A549 (cell line): ENCODE results near the gene PGM1. TPM values are rescaled to one million over a fixed set of nuclear protein-coding genes. Genes with fewer than 3 reads are reported as not detected.

Experiments used
- ATAC-seq, 2 experiments: fragments of 200-7000 bp in 1 of 2; fragments of >200 bp in 1 of 2; cut with Nextera tagmentation in 1 of 2; cut with Tn5 transposase in 1 of 2; 3 replicates each; pipeline versions ENCODE4 v1.8.0 to v1.9.1; 2018 to 2020; ENCODE audit warnings: mild to moderate bottlenecking in 1 of 2, moderate library complexity in 1 of 2
- CTCF ChIA-PET: fragments of 300-600 bp; sonication (Branson Sonifier 250); formaldehyde crosslinking; extraction: SDS; loops from one replicate; lab custom pipeline; 2021; ENCODE audit warnings: antibody characterized with exemption, inconsistent platforms; lab: Yijun Ruan, JAX
- POLR2A ChIA-PET: fragments of 350-600 bp; formaldehyde crosslinking; extraction: SDS; loops from one replicate; lab custom pipeline; 2021; ENCODE audit warnings: antibody characterized with exemption, inconsistent platforms; lab: Yijun Ruan, JAX
- DNase-seq, 2 experiments: peaks; one replicate each; pipeline versions ENCODE4 v3.0.0 to v3.0.0-alpha.2; 2011 to 2016; ENCODE audit warnings: low read depth in 1 of 2, low spot score in 1 of 2
- FAIRE-seq: peaks from 2 replicates; lab custom pipeline; 2011; peaks lifted over from hg19 to GRCh38; lab: Jason Lieb, UNC
- H3K27ac ChIP-seq, 2 experiments: fragments of >200 bp; sonication (Bioruptor Twin); formaldehyde crosslinking; 3 replicates each; pipeline ENCODE4 v1.5.1; 2016 to 2017
- H3K4me1 ChIP-seq: fragments of >200 bp; sonication (Bioruptor Twin); formaldehyde crosslinking; 3 replicates; pipeline ENCODE4 v1.6.1; 2016
- H3K4me2 ChIP-seq: fragments of >200 bp; sonication (Bioruptor Twin); formaldehyde crosslinking; 3 replicates; pipeline ENCODE4 v1.6.1; 2016
- H3K4me3 ChIP-seq: fragments of >200 bp; sonication (Bioruptor Twin); formaldehyde crosslinking; 3 replicates; pipeline ENCODE4 v1.5.1; 2016
- H3K9me3 ChIP-seq: fragments of >200 bp; sonication (Bioruptor Twin); formaldehyde crosslinking; 3 replicates; pipeline ENCODE4 v1.6.1; 2016
- BHLHE40 ChIP-seq: IDR thresholded peaks from 2 replicates; pipeline ENCODE4 v1.6.1; 2012; ENCODE audit warnings: low read depth, low read length, inconsistent platforms
- CBX2 ChIP-seq: fragments of 200-600 bp; sonication (generic); IDR thresholded peaks from 2 replicates; pipeline ENCODE4 v1.6.1; 2016; ENCODE audit warnings: low read depth, mild to moderate bottlenecking, borderline replicate concordance
- CBX8 ChIP-seq: fragments of 200-600 bp; sonication (generic); IDR thresholded peaks from 2 replicates; pipeline ENCODE4 v1.6.1; 2016
- HDAC2 ChIP-seq: fragments of 200-600 bp; sonication (generic); IDR thresholded peaks from 2 replicates; pipeline ENCODE4 v1.6.1; 2016
- HEYL ChIP-seq: fragments of 250-450 bp; sonication (Bioruptor Pico); IDR thresholded peaks from 2 replicates; pipeline ENCODE4 v1.8.0; 2021; ENCODE audit warnings: mild to moderate bottlenecking, moderate library complexity
- HOXA7 ChIP-seq: fragments of 250-450 bp; sonication (Bioruptor Pico); IDR thresholded peaks from 2 replicates; pipeline ENCODE4 v1.5.0; 2020; ENCODE audit warnings: mild to moderate bottlenecking, moderate library complexity
- JUN ChIP-seq, 2 experiments: fragments of >200 bp; sonication (Bioruptor Twin); formaldehyde crosslinking; IDR thresholded peaks; 2 replicates in 1 of 2; 3 replicates in 1 of 2; pipeline ENCODE4 v1.6.1; 2016 to 2017
- KDM1A ChIP-seq: fragments of 200-600 bp; sonication (generic); IDR thresholded peaks from 2 replicates; pipeline ENCODE4 v1.6.1; 2016; ENCODE audit warnings: low read depth, mild to moderate bottlenecking
- KDM5A ChIP-seq: fragments of 200-600 bp; sonication (generic); IDR thresholded peaks from 2 replicates; pipeline ENCODE4 v1.6.1; 2016; ENCODE audit warnings: antibody characterized with exemption, mild to moderate bottlenecking
- MAFK ChIP-seq: fragments of 450-650 bp; IDR thresholded peaks from 2 replicates; pipeline ENCODE4 v1.6.1; 2014; ENCODE audit not compliant: partially characterized antibody
- NR3C1 ChIP-seq: fragments of >200 bp; sonication (Bioruptor Twin); formaldehyde crosslinking; IDR thresholded peaks from 3 replicates; pipeline ENCODE4 v1.6.1; 2017
- RAD21 ChIP-seq, 2 experiments: fragments of >200 bp in 1 of 2; sonication (Bioruptor Twin) in 1 of 2; formaldehyde crosslinking in 1 of 2; IDR thresholded peaks in 1 of 2; conservative IDR thresholded peaks in 1 of 2; 2 replicates in 1 of 2; 3 replicates in 1 of 2; pipeline ENCODE4 v1.6.1; 2012 to 2018; ENCODE audit warnings: inconsistent platforms in 1 of 2
- RARB ChIP-seq: fragments of 250-450 bp; sonication (Bioruptor Pico); IDR thresholded peaks from 2 replicates; pipeline ENCODE4 v1.8.0; 2021; ENCODE audit warnings: mild to moderate bottlenecking, moderate library complexity
- RCOR1 ChIP-seq: fragments of 150-350 bp; IDR thresholded peaks from 2 replicates; pipeline ENCODE4 v1.6.1; 2014; ENCODE audit warnings: antibody characterized with exemption, low read length, low read depth
- REST ChIP-seq: fragments of 200-600 bp; sonication (generic); IDR thresholded peaks from 2 replicates; pipeline ENCODE4 v1.6.1; 2016; ENCODE audit warnings: antibody characterized with exemption, mild to moderate bottlenecking, moderate library complexity
- USF2 ChIP-seq: fragments of 450-650 bp; IDR thresholded peaks from 2 replicates; pipeline ENCODE4 v1.6.1; 2014; ENCODE audit warnings: antibody characterized with exemption
- ZC3H11A ChIP-seq: fragments of 450-650 bp; IDR thresholded peaks from 2 replicates; pipeline ENCODE4 v1.6.1; 2014; ENCODE audit warnings: antibody characterized with exemption, mild to moderate bottlenecking
- ZFP36 ChIP-seq: fragments of 450-650 bp; IDR thresholded peaks from 2 replicates; pipeline ENCODE4 v1.6.1; 2014; ENCODE audit warnings: borderline replicate concordance; ENCODE audit not compliant: partially characterized antibody
- ZNF302 ChIP-seq: fragments of 250-450 bp; sonication (Bioruptor Pico); IDR thresholded peaks from 2 replicates; pipeline ENCODE4 v1.9.0; 2021; ENCODE audit warnings: inconsistent platforms, mild to moderate bottlenecking, moderate library complexity
- WGBS: methylation state at CpG from one replicate; pipeline ENCODE4 v1.1.6; 2017; ENCODE audit errors: missing lambda C conversion rate; 5-methylcytosine and 5-hydroxymethylcytosine counted together
- polyA plus RNA-seq, 4 experiments: library from polyadenylated mRNA; depleted of rRNA in 3 of 4; stranded (reverse); fragments of >200 nt; fragmentation: RNase III in 1 of 4; extraction: RNeasy Plus Mini Kit Qiagen cat#74134 plus additional on column Dnase treatment in 1 of 4; gene quantifications; 2 replicates in 3 of 4; 3 replicates in 1 of 4; pipeline ENCODE4 v1.2.3, GENCODE V29; 2011 to 2017
- TF ChIP-seq, protein P1 (sequence below): fragments of >200 bp; sonication (Bioruptor Twin); formaldehyde crosslinking; IDR thresholded peaks from 3 replicates; pipeline ENCODE4 v1.6.1; 2016
- TF ChIP-seq, protein P2 (sequence below): fragments of >200 bp; sonication (Bioruptor Twin); formaldehyde crosslinking; IDR thresholded peaks from 3 replicates; pipeline ENCODE4 v1.5.1; 2016

The PGM1 gene
- polyA plus RNA-seq, 2 of the 4 experiments (the other 2 are of a cell fraction), result 25.5 to 50.2 TPM

DNA sequence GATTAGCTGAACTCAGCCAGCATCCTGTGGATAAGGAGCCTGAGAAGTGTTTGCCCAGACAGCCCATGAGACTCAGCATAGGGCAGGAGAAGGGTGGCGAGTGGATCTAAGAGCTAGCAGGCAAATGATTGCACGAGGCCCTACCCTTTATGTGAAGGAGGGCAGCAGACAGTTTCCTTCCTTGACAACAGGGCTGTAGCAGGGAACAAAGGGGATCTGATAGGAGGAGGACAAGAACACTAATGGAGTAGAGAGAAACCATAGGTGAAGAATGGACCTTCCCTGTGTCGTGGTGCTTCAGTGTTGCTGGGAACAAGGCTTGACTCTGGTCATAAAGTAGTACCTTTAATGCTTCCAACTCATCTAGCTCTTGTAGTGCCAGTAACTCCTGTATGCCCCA, 84.3 kb downstream of the PGM1 start:
- TF ChIP-seq BHLHE40, result no peak
- no peak for TF ChIP-seq NR3C1
- no peak for TF ChIP-seq HEYL
- TF ChIP-seq HDAC2, result no peak
- TF ChIP-seq JUN (IDR thresholded peaks at IDR 0.05), result no peak
- no peak for TF ChIP-seq MAFK
- no peak for TF ChIP-seq RAD21 (conservative IDR thresholded peaks at IDR 0.05 in 1 of 2, IDR thresholded peaks at IDR 0.05 in 1 of 2)
- TF ChIP-seq ZNF302 (CRISPR knock-in tag), result no peak
- no peak for TF ChIP-seq RCOR1
- TF ChIP-seq CBX8, result no peak
- no peak for TF ChIP-seq REST
- no peak for TF ChIP-seq HOXA7
- no peak for TF ChIP-seq ZC3H11A
- TF ChIP-seq, protein P1, sequence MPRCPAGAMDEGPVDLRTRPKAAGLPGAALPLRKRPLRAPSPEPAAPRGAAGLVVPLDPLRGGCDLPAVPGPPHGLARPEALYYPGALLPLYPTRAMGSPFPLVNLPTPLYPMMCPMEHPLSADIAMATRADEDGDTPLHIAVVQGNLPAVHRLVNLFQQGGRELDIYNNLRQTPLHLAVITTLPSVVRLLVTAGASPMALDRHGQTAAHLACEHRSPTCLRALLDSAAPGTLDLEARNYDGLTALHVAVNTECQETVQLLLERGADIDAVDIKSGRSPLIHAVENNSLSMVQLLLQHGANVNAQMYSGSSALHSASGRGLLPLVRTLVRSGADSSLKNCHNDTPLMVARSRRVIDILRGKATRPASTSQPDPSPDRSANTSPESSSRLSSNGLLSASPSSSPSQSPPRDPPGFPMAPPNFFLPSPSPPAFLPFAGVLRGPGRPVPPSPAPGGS, result no peak
- no peak for TF ChIP-seq KDM5A
- TF ChIP-seq, protein P2, sequence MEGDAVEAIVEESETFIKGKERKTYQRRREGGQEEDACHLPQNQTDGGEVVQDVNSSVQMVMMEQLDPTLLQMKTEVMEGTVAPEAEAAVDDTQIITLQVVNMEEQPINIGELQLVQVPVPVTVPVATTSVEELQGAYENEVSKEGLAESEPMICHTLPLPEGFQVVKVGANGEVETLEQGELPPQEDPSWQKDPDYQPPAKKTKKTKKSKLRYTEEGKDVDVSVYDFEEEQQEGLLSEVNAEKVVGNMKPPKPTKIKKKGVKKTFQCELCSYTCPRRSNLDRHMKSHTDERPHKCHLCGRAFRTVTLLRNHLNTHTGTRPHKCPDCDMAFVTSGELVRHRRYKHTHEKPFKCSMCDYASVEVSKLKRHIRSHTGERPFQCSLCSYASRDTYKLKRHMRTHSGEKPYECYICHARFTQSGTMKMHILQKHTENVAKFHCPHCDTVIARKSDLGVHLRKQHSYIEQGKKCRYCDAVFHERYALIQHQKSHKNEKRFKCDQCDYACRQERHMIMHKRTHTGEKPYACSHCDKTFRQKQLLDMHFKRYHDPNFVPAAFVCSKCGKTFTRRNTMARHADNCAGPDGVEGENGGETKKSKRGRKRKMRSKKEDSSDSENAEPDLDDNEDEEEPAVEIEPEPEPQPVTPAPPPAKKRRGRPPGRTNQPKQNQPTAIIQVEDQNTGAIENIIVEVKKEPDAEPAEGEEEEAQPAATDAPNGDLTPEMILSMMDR, result no peak
- TF ChIP-seq RARB (CRISPR knock-in tag), result no peak
- TF ChIP-seq USF2, result no peak
- no peak for TF ChIP-seq CBX2
- Histone ChIP-seq H3K4me1 (peaks cover 17% of the 10 kb centered on the region), H3K4me2 (no peak overlapping the region), H3K9me3 (peaks cover 15% of the 10 kb centered on the region), H3K4me3 (no peak overlapping the region), H3K27ac (no peak overlapping the region)
- DNase-seq (no peak), FAIRE-seq (no peak), ATAC-seq (no peak)
- ChIA-PET CTCF (interaction anchor here (1.0 to 4.7 kb wide), 6 partner anchors 15 to 565 kb away, joined by 3 to 41 read pairs (median 5); no protein-coding TSS in a partner anchor), POLR2A (no interaction called here)
- 75% methylated on average over 3 of the region's 3 CpGs for WGBS

- H3K4me2 ChIP-seq, result no peak overlapping the region
- ATAC-seq, result no peak
- ChIA-PET CTCF (interaction anchor here (1.3 to 1.9 kb wide), 2 partner anchors 16 to 564 kb away, joined by 4 to 6 read pairs; no protein-coding TSS in a partner anchor), POLR2A (no interaction called here)
- no peak for DNase-seq
- TF ChIP-seq KDM1A (no peak), ZFP36 (peak; percentile 57)
- H3K4me1 ChIP-seq, result peaks cover 17% of the 10 kb centered on the region
- H3K27ac ChIP-seq, result no peak overlapping the region
- no peak for FAIRE-seq
- 52% methylated on average over 1 of the region's 1 CpG for WGBS
- no peak overlapping the region for H3K4me3 ChIP-seq
- peaks cover 15% of the 10 kb centered on the region for H3K9me3 ChIP-seq
These were observed 85.0 kb downstream of the PGM1 start for GRCh38 chr1:63678200-63678599.
